Nephron progenitor cell (in vitro differentiated cells): Measurements from ENCODE around the gene PCDHGA8.
"Not testable (repeated sequence)": the region's sequence is repeated elsewhere in the genome, so short reads cannot be mapped to it uniquely, and the experiment has no call there.

ENCODE experiments used
- DNase-seq: peaks from one replicate; pipeline ENCODE4 v3.0.0; 2021
- H3K27ac Mint-ChIP-seq: 2 replicates; pipeline ENCODE4 v1.8.0; 2021; ENCODE audit warnings: mild to moderate bottlenecking, moderate library complexity, mixed read lengths
- H3K27me3 Mint-ChIP-seq: 2 replicates; pipeline ENCODE4 v1.8.0; 2021; ENCODE audit warnings: mild to moderate bottlenecking, low read depth, mixed read lengths; ENCODE audit not compliant: poor library complexity
- H3K36me3 Mint-ChIP-seq: 2 replicates; pipeline ENCODE4 v1.8.0; 2021; ENCODE audit warnings: low read depth, mixed read lengths
- H3K4me1 Mint-ChIP-seq: 2 replicates; pipeline ENCODE4 v1.8.0; 2021; ENCODE audit warnings: mixed read lengths
- H3K4me3 Mint-ChIP-seq: 2 replicates; pipeline ENCODE4 v1.8.0; 2021; ENCODE audit warnings: mild to moderate bottlenecking, moderate library complexity, mixed read lengths
- H3K9me3 Mint-ChIP-seq: 2 replicates; pipeline ENCODE4 v1.8.0; 2021; ENCODE audit warnings: mild to moderate bottlenecking, moderate library complexity, mixed read lengths
- TF ChIP-seq, protein P1 (sequence below): fragments of 200-600 bp; sonication (generic); IDR thresholded peaks from 2 replicates; pipeline ENCODE4 v1.5.0; 2021; ENCODE audit warnings: antibody characterized with exemption

Gene PCDHGA8

DNA sequence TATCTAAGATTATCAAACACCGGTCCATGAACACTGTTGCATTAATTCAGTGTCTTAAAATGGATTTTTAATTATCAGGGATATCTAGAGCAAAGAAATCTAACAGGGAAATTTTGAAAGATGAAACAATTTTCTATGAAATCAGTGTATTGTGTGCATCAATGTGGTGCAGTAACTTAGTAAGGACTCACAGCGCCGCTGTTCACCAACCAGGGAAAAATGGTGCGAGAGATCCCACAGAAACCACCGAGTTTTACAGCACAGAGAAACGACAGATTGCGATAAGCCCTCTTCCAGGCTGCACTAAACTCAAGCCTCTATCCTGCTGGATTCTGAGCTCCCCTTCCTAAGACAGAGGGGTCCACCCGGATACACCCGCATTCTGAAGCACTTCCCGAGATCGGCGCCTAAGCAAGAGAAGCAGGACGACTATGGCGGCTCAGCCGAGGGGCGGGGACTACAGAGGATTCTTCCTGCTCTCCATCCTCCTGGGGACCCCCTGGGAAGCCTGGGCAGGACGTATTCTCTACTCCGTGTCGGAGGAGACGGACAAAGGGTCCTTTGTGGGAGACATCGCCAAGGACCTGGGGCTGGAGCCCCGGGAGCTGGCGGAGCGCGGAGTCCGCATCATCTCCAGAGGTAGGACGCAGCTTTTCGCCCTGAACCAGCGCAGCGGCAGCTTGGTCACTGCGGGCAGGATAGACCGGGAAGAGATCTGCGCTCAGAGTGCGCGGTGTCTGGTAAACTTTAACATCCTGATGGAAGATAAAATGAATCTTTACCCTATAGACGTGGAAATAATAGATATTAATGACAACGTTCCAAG lies 9.8 kb upstream of the PCDHGA8 start, which contains the start of gene PCDHGA7:
Gene PCDHGA7, plus strand, starts transcription at position 274 of the 826 bp plus-strand sequence. Its CDS starts 158 bp downstream, at position 432.
- no peak for DNase-seq
- Mint-ChIP-seq H3K27ac (no peak within 1 kb of the TSS), H3K36me3 (peaks cover 25% of the 10 kb centered on the region), H3K4me3 (no peak within 1 kb of the TSS), H3K27me3 (no peaks in the 10 kb centered on the region), H3K9me3 (peaks cover 85% of the 10 kb centered on the region), H3K4me1 (no peaks in the 10 kb centered on the region)
- TF ChIP-seq, protein P1, sequence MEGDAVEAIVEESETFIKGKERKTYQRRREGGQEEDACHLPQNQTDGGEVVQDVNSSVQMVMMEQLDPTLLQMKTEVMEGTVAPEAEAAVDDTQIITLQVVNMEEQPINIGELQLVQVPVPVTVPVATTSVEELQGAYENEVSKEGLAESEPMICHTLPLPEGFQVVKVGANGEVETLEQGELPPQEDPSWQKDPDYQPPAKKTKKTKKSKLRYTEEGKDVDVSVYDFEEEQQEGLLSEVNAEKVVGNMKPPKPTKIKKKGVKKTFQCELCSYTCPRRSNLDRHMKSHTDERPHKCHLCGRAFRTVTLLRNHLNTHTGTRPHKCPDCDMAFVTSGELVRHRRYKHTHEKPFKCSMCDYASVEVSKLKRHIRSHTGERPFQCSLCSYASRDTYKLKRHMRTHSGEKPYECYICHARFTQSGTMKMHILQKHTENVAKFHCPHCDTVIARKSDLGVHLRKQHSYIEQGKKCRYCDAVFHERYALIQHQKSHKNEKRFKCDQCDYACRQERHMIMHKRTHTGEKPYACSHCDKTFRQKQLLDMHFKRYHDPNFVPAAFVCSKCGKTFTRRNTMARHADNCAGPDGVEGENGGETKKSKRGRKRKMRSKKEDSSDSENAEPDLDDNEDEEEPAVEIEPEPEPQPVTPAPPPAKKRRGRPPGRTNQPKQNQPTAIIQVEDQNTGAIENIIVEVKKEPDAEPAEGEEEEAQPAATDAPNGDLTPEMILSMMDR = no peak

GRCh38 chr5:141383345-141383744 lies 9.1 kb upstream of the PCDHGA8 start:
- no peak overlapping the region for H3K4me3 Mint-ChIP-seq
- H3K9me3 Mint-ChIP-seq = peaks cover 84% of the 10 kb centered on the region

GRCh38 chr5:141384471-141385267 lies 7.8 kb upstream of the PCDHGA8 start:
- H3K4me3 Mint-ChIP-seq = no peak overlapping the region
- peaks cover 86% of the 10 kb centered on the region for H3K9me3 Mint-ChIP-seq
- TF ChIP-seq, protein P1 = no peak
- peaks cover under 1% of the 10 kb centered on the region for H3K27me3 Mint-ChIP-seq
- no peak for DNase-seq
- H3K27ac Mint-ChIP-seq = no peak overlapping the region
- H3K36me3 Mint-ChIP-seq = peaks cover 38% of the 10 kb centered on the region
- H3K4me1 Mint-ChIP-seq = no peaks in the 10 kb centered on the region

More at GRCh38 chr5:141383345-141383744, 9.1 kb upstream of the PCDHGA8 start:
- H3K27ac Mint-ChIP-seq = no peak overlapping the region
- H3K36me3 Mint-ChIP-seq = peaks cover 27% of the 10 kb centered on the region
- TF ChIP-seq, protein P1 = no peak
- DNase-seq = no peak
- H3K27me3 Mint-ChIP-seq = no peaks in the 10 kb centered on the region
- no peaks in the 10 kb centered on the region for H3K4me1 Mint-ChIP-seq

DNA sequence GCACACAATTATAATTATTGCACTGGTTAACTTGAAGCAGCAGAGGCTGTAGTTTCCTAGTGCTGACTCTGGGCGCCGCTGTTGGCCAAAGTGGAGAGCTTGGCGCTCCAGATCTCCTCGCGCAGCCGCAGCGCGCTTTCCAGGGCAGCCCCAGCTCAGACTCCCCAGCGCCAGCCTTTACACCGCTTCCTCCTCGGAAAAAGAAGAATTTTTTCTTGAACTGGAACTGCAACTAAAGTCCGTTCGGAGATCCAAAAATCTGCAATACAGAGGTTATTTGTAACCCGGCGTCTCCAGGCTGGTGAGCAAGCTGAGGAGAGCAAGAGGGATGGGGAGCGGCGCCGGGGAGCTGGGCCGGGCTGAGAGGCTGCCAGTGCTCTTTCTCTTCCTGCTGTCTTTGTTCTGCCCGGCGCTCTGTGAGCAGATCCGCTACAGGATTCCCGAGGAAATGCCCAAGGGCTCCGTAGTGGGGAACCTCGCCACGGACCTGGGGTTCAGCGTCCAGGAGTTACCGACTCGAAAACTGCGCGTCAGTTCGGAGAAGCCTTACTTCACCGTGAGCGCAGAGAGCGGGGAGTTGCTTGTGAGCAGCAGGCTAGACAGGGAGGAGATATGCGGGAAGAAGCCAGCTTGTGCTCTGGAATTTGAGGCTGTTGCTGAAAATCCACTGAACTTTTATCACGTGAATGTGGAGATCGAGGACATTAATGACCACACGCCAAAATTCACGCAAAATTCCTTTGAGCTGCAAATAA lies 4.7 kb upstream of the PCDHGA8 start, which contains the start of gene PCDHGB4:
Gene PCDHGB4, plus strand, starts transcription at position 142 of the 755 bp plus-strand sequence. Its CDS starts 187 bp downstream, at position 329.
- peak within 1 kb of the TSS; percentile 78 for H3K4me3 Mint-ChIP-seq
- H3K4me1 Mint-ChIP-seq, H3K27ac Mint-ChIP-seq, H3K27me3 Mint-ChIP-seq: not testable (repeated sequence)
- H3K36me3 Mint-ChIP-seq = peaks cover 60% of the 10 kb centered on the region
- DNase-seq = peak; percentile 30
- TF ChIP-seq, protein P1 = peak; percentile 50
- peaks cover 96% of the 10 kb centered on the region for H3K9me3 Mint-ChIP-seq

DNA sequence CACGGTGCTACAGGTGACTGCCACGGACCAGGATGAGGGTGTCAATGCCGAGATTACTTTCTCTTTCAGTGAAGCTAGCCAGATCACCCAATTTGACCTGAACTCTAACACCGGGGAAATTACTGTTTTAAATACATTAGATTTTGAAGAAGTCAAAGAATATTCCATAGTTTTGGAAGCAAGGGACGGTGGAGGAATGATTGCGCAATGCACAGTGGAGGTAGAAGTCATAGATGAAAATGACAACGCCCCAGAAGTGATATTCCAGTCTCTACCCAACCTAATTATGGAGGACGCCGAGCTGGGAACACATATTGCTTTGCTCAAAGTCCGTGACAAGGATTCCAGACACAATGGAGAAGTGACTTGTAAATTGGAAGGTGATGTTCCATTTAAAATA lies 3.8 kb upstream of the PCDHGA8 start:
- TF ChIP-seq, protein P1 = no peak
- Mint-ChIP-seq H3K27me3 (peaks cover 3% of the 10 kb centered on the region), H3K4me3 (no peak overlapping the region), H3K9me3 (peaks cover 96% of the 10 kb centered on the region), H3K36me3 (peaks cover 64% of the 10 kb centered on the region), H3K27ac (no peak overlapping the region), H3K4me1 (no peaks in the 10 kb centered on the region)
- DNase-seq = no peak
